GM13977 (cell line): ENCODE measurements around the gene MYL6B.
A peak's percentile ranks its signal among the peaks of the same experiment; 100 is the strongest.

Source experiments
- DNase-seq: peaks from one replicate; pipeline ENCODE4 v3.0.0; 2012; ENCODE audit warnings: low spot score
- CTCF ChIP-seq: IDR thresholded peaks from 2 replicates; pipeline ENCODE4 v1.5.1; 2012; ENCODE audit warnings: mild to moderate bottlenecking, control low read depth; ENCODE audit not compliant: insufficient read depth; ENCODE audit errors: extremely low read depth, missing control alignments
- in situ Hi-C: fragments of 300-500 bp; cut with MboI; formaldehyde crosslinking; loops from one replicate; pipeline ENCODE4 v1.12.0; 2022; ENCODE audit warnings: low sequenced_read_pairs, low pct_unique_long_range_greater_than_20kb, mixed read lengths, inconsistent platforms; ENCODE audit not compliant: unreplicated experiment

The MYL6B gene

GRCh38 chr12:56117778-56118687, 34.4 kb upstream of the MYL6B start, which contains the start of gene ZC3H10:
ZC3H10 (plus strand) TSS chr12:56118266; CDS start chr12:56120563, 2,297 bp downstream.
- in situ Hi-C loops = no loop called here
- peak; percentile 55 for TF ChIP-seq CTCF
- peak; percentile 96 for DNase-seq

GRCh38 chr12:56118688-56119357, 33.6 kb upstream of the MYL6B start:
- TF ChIP-seq CTCF = no peak
- in situ Hi-C loops = no loop called here
- DNase-seq = no peak

GRCh38 chr12:56119361-56119796, 33.0 kb upstream of the MYL6B start:
- in situ Hi-C loops = no loop called here

GRCh38 chr12:56120158-56120846, 32.1 kb upstream of the MYL6B start:
- TF ChIP-seq CTCF = no peak
- in situ Hi-C loops = no loop called here
- DNase-seq = no peak

More at GRCh38 chr12:56119361-56119796, 33.0 kb upstream of the MYL6B start:
- peak; percentile 75 for DNase-seq
- peak; percentile 77 for TF ChIP-seq CTCF

GRCh38 chr12:56121204-56121870, 31.1 kb upstream of the MYL6B start:
- in situ Hi-C loops = no loop called here
- TF ChIP-seq CTCF = no peak
- no peak for DNase-seq

GRCh38 chr12:56122637-56123036, 29.8 kb upstream of the MYL6B start:
- DNase-seq = no peak
- in situ Hi-C loops = no loop called here
- no peak for TF ChIP-seq CTCF
